ENCODE measurements around the gene LMX1B.
A peak's percentile ranks its signal among the peaks of the same experiment; 100 is the strongest.
"Not testable (repeated sequence)": the region's sequence is repeated elsewhere in the genome, so short reads cannot be mapped to it uniquely, and the experiment has no call there.

The LMX1B gene

GRCh38 chr9:126650404-126651341 is 36.9 kb downstream of the LMX1B start:
- DNase-seq (ENCODE audit: extremely low spot score, insufficient read length, low read depth) (no peak), FAIRE-seq (no peak)

GRCh38 chr9:126652140-126652582 is 38.4 kb downstream of the LMX1B start:
- no peak for DNase-seq (ENCODE audit: extremely low spot score, insufficient read length, low read depth)

GRCh38 chr9:126654124-126654523 is 40.4 kb downstream of the LMX1B start:
- FAIRE-seq (no peak), DNase-seq (ENCODE audit: extremely low spot score, insufficient read length, low read depth) (no peak)

More at GRCh38 chr9:126652140-126652582, 38.4 kb downstream of the LMX1B start:
- FAIRE-seq, result no peak

GRCh38 chr9:126656214-126656613 is 42.5 kb downstream of the LMX1B start:
- not testable (repeated sequence) for FAIRE-seq; DNase-seq (ENCODE audit: extremely low spot score, insufficient read length, low read depth)

- FAIRE-seq, result no peak
- DNase-seq (ENCODE audit: extremely low spot score, insufficient read length, low read depth), result no peak
Measured at GRCh38 chr9:126658201-126658825, 44.6 kb downstream of the LMX1B start.

GRCh38 chr9:126658956-126659555 is 45.3 kb downstream of the LMX1B start:
- no peak for DNase-seq (ENCODE audit: extremely low spot score, insufficient read length, low read depth)
- no peak for FAIRE-seq

GRCh38 chr9:126661122-126661520 is 47.4 kb downstream of the LMX1B start:
- no peak for DNase-seq (ENCODE audit: extremely low spot score, insufficient read length, low read depth)
- no peak for FAIRE-seq

GRCh38 chr9:126661521-126662251 is 48.0 kb downstream of the LMX1B start:
- DNase-seq (ENCODE audit: extremely low spot score, insufficient read length, low read depth) (no peak), FAIRE-seq (no peak)

- no peak for DNase-seq (ENCODE audit: extremely low spot score, insufficient read length, low read depth)
- FAIRE-seq, result no peak
Measured at GRCh38 chr9:126663661-126664072, 49.9 kb downstream of the LMX1B start.

- no peak for DNase-seq (ENCODE audit: extremely low spot score, insufficient read length, low read depth)
- no peak for FAIRE-seq
Measured at GRCh38 chr9:126664900-126665643, 51.3 kb downstream of the LMX1B start.

- FAIRE-seq (no peak), DNase-seq (ENCODE audit: extremely low spot score, insufficient read length, low read depth) (no peak)
Measured at GRCh38 chr9:126665644-126666035, 51.9 kb downstream of the LMX1B start.

- peak; percentile 73 for FAIRE-seq
- DNase-seq (ENCODE audit: extremely low spot score, insufficient read length, low read depth), result no peak
Measured at GRCh38 chr9:126666155-126666803, 52.6 kb downstream of the LMX1B start.

- no peak for FAIRE-seq
- DNase-seq (ENCODE audit: extremely low spot score, insufficient read length, low read depth), result no peak
Measured at GRCh38 chr9:126667190-126668055, 53.7 kb downstream of the LMX1B start.

GRCh38 chr9:126668058-126668457 is 54.3 kb downstream of the LMX1B start:
- DNase-seq (ENCODE audit: extremely low spot score, insufficient read length, low read depth), result no peak
- FAIRE-seq, result no peak

GRCh38 chr9:126669108-126669507 is 55.4 kb downstream of the LMX1B start:
- no peak for FAIRE-seq
- no peak for DNase-seq (ENCODE audit: extremely low spot score, insufficient read length, low read depth)

- no peak for FAIRE-seq
- DNase-seq (ENCODE audit: extremely low spot score, insufficient read length, low read depth), result no peak
Measured at GRCh38 chr9:126670270-126670669, 56.5 kb downstream of the LMX1B start.

GRCh38 chr9:126671381-126671831 is 57.7 kb downstream of the LMX1B start:
- no peak for FAIRE-seq

GRCh38 chr9:126671983-126672382 is 58.3 kb downstream of the LMX1B start:
- no peak for DNase-seq (ENCODE audit: extremely low spot score, insufficient read length, low read depth)

More at GRCh38 chr9:126671381-126671831, 57.7 kb downstream of the LMX1B start:
- no peak for DNase-seq (ENCODE audit: extremely low spot score, insufficient read length, low read depth)

More at GRCh38 chr9:126671983-126672382, 58.3 kb downstream of the LMX1B start:
- no peak for FAIRE-seq
